Measurements from ENCODE around the gene SCFD2.
"Not testable (repeated sequence)": the region's sequence is repeated elsewhere in the genome, so short reads cannot be mapped to it uniquely, and the experiment has no call there.

SCFD2 gene

DNA sequence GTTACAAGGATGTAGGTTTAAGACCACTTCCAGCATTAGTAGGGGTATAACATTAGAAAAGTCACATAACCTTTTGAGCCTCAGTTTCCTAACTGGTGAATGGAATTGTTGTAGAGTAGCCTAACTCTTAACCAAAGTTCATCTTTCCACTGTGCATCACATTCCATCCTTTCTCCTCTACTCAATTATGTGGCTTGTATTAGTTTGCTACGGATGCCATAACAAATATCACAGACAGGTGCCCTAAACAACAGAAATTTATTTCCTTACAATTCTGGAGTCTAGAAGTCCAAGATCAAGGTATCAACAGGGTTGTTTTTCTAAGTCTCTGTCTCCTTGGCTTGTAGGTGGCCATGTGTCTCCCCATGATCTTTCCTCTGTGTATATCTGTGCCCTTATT lies 271.8 kb downstream of the SCFD2 start:
- no peak for DNase-seq

DNA sequence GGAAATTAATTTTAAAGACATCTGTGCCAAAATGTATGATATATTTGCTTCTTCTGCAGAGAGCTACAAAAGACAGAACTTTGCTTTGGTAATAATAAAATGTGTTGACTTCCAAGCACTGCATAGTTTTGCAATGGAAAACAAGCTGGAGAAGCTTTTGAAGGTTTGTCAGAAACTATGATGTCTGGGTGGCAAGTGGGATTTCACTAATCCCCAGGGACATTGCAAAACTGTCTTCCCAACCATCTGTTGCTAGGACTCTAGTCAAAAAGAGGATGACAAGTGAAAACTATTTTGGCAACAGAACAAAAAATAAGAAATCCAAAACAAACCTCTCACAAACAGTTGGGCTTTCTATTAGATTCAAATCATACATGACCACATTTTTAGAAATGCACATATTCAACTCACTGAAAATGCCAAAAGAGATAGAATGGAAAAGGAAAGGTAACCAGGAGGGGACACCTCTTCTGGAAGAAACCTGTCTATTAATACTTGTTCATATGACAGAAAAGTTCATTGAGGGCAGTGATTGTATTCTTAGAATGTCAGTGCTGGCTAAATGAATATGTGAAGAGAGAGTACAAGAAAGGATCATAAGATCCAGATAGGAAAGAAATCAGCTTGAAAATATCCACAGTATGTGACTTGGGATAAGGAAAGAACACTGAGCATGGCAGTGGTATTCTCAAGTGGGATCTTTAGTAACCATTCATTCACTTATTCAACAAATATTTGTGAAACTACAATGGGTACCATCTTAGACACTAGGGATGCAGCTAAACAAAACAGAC lies 275.7 kb downstream of the SCFD2 start:
- no peak for DNase-seq

DNA sequence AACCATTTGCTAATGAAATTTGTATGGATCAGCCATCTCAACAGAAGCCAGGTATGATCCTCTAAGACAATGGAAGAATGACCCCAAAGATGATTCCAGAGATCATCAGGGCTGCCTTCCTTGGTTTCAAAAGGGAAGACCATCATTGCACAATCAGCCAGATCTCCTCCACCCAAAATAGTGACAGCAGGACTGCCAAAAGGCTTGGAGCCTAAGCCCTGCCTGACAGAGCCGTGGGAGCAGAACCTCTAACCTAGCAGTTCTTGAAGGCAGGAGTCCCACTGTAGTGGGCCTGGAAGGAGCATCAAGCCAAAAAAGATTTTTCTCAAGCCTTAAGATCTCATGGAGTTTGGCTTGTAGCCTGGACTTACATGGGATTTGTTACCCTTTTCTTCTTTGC lies 277.7 kb downstream of the SCFD2 start:
- DNase-seq, result no peak

DNA sequence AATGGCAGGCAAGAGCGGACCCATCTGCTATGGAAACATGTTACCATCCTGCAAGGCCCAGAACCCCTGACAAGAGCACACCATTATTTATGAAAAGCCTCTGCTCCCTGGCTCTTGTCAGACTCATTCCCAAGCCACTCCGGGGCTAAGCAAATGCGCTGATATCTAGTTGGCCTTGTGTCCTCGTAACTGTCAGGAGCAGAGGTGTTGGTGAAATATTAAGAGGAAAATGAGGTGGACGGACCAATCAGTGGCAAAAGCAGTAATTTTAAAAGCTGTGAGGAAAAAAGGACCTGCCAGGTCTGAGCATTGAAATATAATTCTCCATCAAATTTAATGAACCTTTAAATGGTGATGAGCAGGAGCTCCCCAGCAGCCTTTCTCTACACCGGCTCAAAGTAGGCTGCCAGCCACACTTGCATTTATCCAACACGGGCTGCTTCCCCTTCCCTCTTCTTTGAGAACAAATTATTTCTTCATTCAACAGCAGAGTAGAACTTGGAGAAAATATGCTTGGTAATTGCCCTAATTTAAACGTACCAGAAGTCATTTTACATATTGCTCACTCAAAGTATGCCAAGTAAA lies 289.4 kb downstream of the SCFD2 start:
- DNase-seq, result no peak

DNA sequence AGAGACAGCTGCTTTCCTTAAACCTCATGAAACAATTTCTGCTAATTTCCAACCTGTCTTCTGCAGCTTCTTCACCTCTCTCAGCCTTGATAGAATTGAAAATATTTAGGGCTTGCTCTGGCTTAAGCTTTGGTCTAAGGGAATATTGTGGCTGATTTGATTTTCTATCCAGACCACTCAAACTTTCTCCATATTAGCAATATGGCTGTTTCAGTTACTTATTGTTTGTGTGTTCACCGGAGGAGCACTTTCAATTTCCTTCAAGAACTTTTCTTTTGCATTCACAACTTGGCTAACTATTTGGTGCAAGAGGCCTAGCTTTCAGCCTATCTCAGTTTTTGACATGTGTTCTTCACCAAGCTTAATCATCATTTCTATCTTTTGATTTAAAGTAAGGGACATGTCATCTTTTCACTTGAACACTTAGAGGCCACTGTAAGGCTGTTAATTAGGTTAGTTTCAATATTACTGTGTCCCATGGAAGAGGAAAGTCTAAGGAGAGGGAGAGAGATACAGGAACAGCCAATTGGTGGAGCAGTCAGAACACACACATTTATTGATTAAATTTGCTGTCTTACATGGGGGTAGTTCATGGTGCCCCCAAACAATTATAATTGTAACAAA lies 290.6 kb downstream of the SCFD2 start:
- no peak for DNase-seq

DNA sequence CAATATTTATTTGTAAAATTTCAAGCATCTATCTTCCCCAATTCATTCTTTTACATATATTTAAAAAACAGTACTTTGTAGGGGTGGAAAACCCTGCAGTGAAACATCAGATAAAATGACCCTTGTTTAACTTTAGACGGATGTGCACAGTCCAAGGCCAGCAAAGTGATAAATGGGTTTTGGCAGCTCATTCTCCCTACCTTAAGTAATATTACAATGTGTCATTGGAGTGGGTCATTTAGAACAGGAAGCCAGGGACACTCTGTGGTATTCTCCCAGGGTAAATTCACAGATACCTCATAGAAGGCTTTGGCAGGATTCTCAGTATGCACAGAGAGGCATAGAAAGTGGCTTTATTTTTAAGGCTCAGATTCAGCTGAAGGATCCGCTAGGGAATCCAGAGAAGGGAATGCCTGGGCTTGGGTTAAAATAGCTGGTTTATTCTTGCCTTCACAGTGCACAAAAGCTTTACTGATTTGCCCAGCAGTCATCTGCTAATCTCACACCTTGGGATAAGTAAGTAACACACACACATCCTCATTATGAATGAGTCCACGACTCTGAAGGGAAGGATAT lies 297.0 kb downstream of the SCFD2 start:
- no peak for DNase-seq

DNA sequence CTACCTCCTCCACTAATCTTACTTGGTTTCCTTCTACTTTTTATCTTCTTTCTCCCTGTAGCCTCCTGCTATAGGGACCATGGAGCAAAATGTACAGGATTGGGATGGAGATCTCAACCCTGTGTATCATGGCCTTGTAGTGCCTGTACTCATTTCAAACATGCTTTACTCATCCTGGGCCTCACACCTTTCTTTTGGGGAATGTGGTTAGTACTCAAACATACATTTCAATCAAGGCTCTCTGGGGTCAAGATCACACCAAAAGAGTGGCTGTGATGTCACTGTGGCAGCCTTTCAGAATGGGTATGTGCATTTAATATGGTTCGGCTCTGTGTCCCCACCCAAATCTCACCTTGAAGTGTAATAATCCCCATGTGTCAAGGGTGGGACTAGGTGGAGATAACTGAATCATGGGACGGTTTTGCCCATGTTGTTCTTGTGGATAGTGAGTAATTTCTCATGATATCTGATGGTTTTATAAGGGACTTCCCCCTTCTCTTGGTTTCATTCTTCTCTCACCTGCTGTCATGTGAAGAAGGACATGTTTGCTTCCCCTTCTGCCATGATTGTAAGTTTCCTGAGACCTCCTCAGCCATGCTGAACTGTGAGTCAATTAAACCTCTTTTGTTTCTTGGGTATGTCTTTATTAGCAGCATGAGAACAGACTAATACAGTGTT lies 298.6 kb downstream of the SCFD2 start:
- DNase-seq, result no peak

DNA sequence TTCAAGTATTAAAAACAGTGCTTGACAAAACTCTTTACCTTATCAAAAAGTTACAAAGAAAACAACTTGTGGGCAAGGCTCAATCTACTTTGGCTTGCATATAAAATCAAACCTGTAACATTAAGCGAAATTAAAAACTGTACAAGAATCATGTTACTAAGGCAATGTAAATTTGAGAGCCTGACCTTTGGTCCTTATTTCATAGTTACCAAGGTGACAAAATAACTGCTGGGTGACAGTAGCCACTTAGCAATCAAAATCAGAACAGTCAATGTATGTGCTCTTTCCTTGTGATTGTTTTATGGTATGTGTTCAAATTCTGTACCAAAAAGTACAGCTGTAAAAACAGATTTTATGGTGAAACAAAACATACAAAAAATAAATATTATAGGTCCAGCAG lies 299.7 kb downstream of the SCFD2 start:
- DNase-seq, result no peak

DNA sequence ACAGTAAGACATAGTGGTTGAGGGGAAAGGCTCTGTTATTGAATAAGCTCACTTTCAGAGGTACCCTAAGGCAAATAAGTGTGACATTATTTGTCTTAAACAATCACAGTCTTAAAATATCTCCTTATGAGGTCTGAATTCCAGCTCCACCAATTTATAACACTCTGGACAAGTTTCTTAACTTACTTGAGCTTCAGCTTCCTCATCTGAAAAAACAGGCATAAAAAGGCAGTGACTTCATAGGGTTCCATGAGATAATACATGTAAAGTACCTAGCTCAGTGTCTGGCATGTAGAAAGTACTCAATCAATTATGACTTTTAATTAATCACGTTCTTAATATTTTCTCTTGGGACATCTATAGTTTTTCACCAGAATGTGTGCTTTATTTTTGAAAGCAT lies 301.3 kb downstream of the SCFD2 start:
- DNase-seq, result no peak

DNA sequence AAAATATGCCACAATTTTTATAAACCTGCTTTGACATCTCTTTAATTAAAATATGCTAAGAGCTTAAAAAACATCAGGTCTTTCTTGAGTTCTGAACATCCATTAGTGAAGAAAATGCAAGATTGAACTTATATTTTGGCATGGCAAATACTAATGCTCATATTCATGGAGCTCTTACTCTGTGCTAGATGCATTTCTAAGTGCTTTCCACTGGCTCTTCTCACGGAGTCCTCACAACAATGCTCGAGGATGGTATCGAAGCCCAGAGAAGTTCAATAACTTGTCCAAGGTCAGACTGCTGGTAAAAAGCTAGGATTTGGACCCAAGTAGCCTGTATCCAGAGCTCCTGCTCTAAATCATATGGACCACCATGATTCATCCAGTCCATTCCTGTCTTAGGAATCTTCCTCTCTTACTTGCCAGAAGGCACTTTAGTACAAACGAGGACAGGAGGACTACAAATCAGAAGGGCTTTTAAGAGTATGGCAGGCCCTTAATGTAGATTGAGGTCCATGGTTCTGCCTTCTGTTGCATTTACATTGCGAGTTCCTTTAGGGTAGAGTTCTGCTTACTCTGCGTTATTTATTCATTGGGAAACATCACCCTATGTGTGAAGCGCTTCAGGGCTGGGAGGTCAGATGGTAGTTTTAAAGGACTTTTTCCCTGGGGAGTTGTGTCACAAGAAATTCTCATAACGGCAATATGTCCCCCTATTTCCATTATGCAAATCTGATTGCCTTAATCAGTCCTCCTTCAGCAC lies 304.6 kb downstream of the SCFD2 start:
- no peak for DNase-seq

DNA sequence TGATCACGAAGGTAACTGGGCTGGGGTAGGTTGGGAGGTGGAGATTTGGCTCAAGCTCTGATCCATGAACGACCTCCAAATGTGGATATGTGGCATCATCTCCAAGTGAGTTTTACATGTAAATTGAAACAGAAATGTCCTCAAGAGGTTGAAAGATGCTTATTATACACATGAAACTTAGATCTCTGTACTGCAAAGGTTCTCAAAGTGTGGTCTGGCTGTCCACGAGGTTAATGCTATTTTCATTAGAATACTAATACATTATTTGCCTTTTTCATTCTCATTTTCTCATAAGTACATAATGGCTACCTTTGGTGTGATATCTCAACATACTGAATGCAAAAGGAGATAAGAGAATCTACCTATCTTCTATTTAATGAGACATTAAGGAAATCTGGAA lies 305.6 kb downstream of the SCFD2 start:
- no peak for DNase-seq

DNA sequence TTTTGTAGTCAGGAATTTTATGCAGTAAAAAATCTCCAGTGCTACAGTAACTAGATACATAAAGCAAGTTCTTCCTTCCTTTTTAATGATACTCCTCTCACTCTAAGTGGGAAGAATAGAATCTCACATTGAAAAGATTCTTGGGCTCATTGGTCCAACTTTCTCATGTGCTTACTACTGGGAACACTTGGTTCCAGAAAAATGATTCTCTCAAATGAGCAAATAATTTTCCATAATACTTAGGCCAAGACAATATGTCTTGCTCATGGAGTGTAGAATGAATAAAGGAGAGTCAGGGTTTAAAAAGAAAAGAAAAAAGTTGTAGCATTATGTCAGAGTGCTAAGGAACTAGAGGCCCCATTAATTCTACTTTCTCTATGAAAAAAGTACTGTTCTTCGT lies 306.0 kb downstream of the SCFD2 start:
- DNase-seq, result no peak

DNA sequence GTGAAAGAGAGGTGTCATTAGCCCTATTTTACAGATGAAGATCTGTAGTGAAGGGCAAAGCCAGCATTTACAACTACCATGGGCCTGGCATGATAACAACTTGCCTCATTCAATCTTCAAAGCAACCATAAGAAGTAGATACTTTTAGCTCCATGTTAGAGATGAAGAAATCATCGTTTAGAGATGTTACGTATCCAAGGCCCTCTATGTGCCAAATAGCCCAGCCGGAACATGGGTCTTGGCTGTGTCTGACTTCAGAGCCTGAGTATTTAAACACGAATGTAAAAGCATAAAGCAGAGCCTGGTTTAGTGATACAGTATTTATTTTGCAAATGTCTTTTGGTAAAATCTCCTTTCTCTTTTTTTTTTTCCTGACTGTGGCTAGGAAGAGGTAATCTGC lies 306.6 kb downstream of the SCFD2 start:
- no peak for DNase-seq

DNA sequence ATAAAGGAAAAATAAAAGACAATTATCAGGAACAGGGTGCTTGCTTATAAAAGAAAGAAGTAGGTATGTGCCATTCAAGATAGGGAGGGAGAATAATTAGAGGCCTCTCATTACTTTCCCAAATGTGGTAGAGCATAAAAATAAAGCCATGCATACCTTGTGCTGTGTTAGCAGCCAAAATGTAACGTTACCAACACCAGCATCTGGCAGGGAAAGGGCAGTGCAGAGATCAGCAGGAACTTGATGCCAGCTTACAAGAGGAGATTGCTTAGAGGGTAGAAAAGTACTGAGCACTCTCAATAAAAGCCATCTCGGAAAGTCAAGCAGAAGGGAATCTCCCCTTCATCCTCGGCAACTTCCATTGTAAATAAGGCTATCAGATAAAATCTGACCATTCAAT lies 308.2 kb downstream of the SCFD2 start:
- DNase-seq, result no peak

DNA sequence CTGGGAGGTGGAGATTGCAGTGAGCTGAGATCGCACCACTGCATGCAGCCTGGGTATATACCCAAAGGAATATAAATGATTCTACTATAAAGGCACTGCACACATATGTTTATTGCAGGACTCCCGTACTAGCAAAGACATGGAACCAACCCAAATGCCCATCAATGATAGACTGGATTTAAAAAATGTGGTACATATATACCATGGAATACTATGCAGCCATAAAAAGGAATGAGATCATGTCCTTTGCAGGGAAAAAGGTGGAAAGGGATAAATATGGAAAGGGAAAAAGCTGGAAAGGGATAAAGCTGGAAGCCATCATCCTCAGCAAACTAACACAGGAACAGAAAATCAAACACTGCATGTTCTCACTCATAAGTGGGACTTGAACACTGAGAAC lies 308.8 kb downstream of the SCFD2 start:
- not testable (repeated sequence) for DNase-seq

DNA sequence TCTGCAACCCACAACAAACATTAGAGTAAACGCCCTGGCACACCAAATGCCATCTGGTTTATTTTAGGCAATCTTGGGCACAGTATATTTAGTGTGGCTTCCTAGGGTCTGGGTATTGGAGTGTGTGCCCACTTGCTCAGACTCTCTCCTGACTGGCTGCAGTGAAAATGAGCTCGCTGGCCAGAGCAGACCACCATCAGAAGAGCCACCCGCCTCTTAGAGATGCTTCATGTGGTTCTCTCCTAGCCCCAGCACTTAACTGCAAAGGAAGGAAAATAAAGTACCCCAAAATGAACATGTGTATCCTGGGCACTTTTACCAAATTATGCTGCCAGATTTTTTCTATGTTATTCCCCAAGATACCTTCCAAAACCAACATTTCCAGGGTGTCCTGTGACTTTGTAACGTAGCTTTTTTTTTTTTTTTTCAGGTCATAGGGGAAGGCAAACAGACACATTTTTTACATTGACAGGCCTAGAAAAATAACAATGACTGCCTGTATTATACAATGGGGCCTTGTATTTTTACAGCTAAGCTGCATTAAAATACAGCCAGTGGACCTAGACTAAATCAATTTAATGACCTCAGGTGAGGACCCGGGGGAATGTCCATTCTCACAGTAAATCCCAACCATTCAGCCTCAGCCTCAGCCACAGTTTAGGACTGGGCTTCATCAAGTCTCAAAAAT lies 310.0 kb downstream of the SCFD2 start:
- DNase-seq, result no peak

DNA sequence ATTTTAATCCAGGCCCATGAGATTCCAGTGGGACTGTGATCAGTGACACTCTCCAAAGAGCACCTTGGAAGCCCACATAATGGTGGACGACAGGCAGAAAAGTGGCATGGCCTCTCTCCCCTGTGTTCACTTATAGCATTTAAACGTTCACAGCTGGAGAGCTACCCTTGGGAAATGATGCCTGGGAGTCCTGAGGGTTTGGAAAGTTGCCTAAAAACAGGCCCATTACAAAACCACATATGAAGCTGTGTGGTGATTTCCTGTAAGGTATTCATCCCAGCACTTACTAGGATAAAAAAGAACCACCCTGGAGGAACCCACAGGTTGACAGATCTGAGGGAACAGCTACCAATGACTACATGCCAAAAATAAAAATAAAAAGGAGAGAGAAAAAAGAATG lies 310.6 kb downstream of the SCFD2 start:
- DNase-seq, result no peak

DNA sequence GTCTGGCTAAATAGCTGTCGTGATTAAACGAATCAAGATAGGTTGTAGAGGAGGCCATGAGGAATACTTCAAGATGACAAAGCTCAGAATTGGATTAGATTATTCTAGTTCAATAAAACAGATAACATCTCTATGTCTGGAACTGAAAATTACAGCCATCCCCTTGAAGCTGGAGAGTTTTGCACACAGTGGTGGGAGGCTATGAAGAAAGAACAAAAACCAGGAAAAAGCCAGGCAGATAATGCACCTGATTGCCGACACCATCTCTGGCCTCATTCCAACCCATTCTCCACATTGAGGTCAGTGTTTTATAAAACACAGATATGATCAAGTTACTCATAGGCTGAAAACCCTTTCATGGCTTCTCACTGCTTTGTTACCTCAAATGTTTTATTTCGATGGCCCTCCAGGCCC lies 315.5 kb downstream of the SCFD2 start:
- DNase-seq, result no peak

DNA sequence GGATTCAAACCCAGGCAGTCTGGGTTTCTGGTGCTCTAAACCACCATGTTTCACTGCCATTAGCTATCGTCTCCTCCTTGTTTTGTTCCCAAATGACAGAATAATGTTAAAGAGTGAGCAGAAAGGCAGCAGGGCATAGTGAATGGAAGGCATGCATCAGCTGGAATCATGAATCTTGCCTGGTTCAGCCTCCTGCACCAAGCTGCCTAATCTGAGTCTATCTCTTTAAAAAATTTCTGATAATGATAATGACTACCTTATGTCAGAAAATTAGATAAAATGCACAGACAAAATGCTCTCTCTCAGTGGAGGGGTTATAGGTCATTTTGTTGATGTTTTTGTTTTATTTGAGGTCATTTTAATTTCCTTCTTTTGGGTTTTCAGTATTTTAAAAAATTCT lies 316.3 kb downstream of the SCFD2 start:
- no peak for DNase-seq

DNA sequence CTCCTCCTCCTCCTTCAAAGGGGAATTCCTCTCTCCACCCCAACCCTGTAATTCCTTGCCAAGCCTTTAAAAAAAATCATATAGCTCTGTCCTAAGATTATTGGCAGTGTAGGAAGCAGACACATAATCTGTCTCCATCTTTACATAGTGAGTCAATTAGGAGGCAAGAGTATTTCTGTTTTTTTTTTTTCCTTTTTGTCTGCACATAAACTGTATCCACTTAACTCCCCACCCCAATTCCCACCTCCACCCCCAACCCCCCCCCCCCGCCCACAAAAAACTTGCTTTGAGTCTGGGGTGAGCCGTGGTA lies 321.3 kb downstream of the SCFD2 start:
- DNase-seq, result no peak

DNA sequence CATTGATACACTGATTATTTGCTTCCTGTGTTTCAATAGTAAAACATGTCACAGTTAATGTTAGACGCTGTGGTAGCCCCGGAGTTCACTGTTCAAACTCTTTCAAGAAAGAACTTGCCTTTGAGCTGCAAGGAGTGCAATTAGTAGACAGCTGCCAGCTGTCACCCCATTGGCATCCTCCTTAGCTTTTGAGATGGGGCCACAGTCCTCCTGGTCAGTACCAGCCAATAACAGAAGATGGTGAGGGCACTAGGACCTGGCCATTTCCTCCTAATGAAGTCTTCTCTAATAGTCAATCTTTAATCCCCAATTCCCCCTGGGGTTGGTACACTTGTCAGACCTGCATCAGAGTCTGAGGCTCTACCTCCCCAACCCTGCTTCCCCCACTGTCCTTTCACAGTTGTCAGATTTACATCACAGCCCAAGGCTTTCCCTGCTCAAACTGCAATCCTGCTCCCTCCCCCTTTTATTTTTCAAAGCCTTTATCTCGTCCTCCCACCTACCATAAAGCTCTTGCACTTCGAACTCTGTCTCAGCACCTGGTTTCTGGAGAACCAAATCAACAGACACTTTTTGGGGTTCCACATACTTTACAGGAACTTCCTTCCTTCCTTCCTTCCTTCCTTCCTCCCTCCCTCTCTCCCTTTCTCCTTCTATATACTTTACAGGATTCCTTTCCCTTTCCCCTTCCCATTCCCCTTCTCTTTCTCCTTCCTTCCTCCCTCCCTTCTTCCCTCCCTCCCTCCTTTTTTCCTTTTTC lies 321.8 kb downstream of the SCFD2 start:
- no peak for DNase-seq

DNA sequence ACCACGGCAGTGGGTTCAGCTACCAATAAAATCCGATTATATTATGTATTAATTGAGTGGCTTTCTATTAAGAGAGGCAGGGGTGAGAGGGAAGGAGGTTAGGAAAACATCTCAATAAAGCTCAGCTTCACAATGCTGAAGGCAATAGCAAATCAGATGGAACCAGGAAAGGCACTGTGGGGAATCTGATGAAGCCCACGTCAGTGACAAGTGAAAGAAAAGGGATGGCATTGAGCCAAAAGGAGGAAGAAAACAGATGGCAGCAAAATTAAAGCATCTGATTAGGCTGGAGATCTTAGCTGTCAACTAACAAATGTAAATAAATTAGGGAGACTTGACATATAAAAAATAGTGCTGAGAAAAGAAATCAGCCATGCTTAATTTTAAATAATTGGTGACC lies 322.8 kb downstream of the SCFD2 start:
- DNase-seq, result no peak
